SK-N-SH (cell line): ENCODE results near the gene RAB3IP.

Source experiments
- CTCF ChIP-seq: fragments of 200-600 bp; sonication (generic); IDR thresholded peaks from 2 replicates; pipeline ENCODE4 v1.6.1; 2017; ENCODE audit warnings: antibody characterized with exemption, mild to moderate bottlenecking, moderate library complexity
- EP300 ChIP-seq, 2 experiments: IDR thresholded peaks; 2 replicates each; pipeline versions ENCODE4 v1.4.0 to v1.6.1; 2012; ENCODE audit warnings: borderline replicate concordance in 1 of 2, low read depth in 1 of 2, low read length in 1 of 2
- MAX ChIP-seq: IDR thresholded peaks from 2 replicates; pipeline ENCODE4 v1.4.0; 2012; ENCODE audit warnings: low read depth
- SIN3A ChIP-seq: IDR thresholded peaks from 2 replicates; pipeline ENCODE4 v1.6.1; 2012; ENCODE audit warnings: low read depth, mild to moderate bottlenecking, low read length, moderate library complexity, borderline replicate concordance

- TF ChIP-seq MAX = no peak
- no peak for TF ChIP-seq EP300 (IDR thresholded peaks at IDR 0.05; ENCODE audit: borderline replicate concordance in 1 of 2, low read depth in 1 of 2, low read length in 1 of 2)
- peak; percentile 34; the same call in 1 of the 2 replicates for TF ChIP-seq CTCF
- TF ChIP-seq SIN3A = no peak
Measured at GRCh38 chr12:69708649-69709048, 30.0 kb upstream of the RAB3IP start.
